WTC11 (cell line): Measurements from ENCODE around the gene ZDHHC4. TPM values are rescaled to one million over a fixed set of nuclear protein-coding genes. Genes with fewer than 3 reads are reported as not detected.

ENCODE experiments used
- ATF1 ChIP-seq: sonication (generic); formaldehyde crosslinking; IDR thresholded peaks from 2 replicates; pipeline ENCODE4 v1.8.1; 2023; ENCODE audit warnings: mild to moderate bottlenecking, moderate library complexity, missing genetic modification reagents
- ESRRA ChIP-seq: sonication (generic); formaldehyde crosslinking; IDR thresholded peaks from 2 replicates; pipeline ENCODE4 v1.8.1; 2022; ENCODE audit warnings: mild to moderate bottlenecking, missing genetic modification reagents, borderline replicate concordance
- FOXJ3 ChIP-seq: sonication (generic); formaldehyde crosslinking; IDR thresholded peaks from 2 replicates; pipeline ENCODE4 v1.9.0; 2021; ENCODE audit warnings: missing genetic modification reagents, mild to moderate bottlenecking, borderline replicate concordance
- GRHL2 ChIP-seq: fragments of 250-450 bp; sonication (Bioruptor Pico); IDR thresholded peaks from 2 replicates; pipeline ENCODE4 v1.8.0; 2022; ENCODE audit warnings: mild to moderate bottlenecking, moderate library complexity; ENCODE audit not compliant: insufficient replicate concordance, severe bottlenecking
- MYBL2 ChIP-seq: sonication (generic); formaldehyde crosslinking; IDR thresholded peaks from 2 replicates; pipeline ENCODE4 v1.8.1; 2023; ENCODE audit warnings: mild to moderate bottlenecking, moderate library complexity, missing genetic modification reagents
- NFATC4 ChIP-seq: fragments of 250-450 bp; sonication (Bioruptor Pico); IDR thresholded peaks from 2 replicates; pipeline ENCODE4 v1.9.0; 2021; ENCODE audit warnings: mild to moderate bottlenecking
- RORB ChIP-seq: fragments of 250-450 bp; sonication (Bioruptor Pico); IDR thresholded peaks from 2 replicates; pipeline ENCODE4 v1.9.0; 2021; ENCODE audit warnings: mild to moderate bottlenecking
- ZNF138 ChIP-seq: sonication (generic); formaldehyde crosslinking; conservative IDR thresholded peaks from 2 replicates; pipeline ENCODE4 v1.8.1; 2022; ENCODE audit warnings: mild to moderate bottlenecking, moderate library complexity, missing genetic modification reagents
- ZNF263 ChIP-seq: sonication (generic); formaldehyde crosslinking; IDR thresholded peaks from 2 replicates; pipeline ENCODE4 v1.8.1; 2022; ENCODE audit warnings: low read depth, mild to moderate bottlenecking, moderate library complexity, missing genetic modification reagents
- ZNF396 ChIP-seq: fragments of 250-450 bp; sonication (Bioruptor Pico); IDR thresholded peaks from 2 replicates; pipeline ENCODE4 v1.8.0; 2021; ENCODE audit warnings: mild to moderate bottlenecking, moderate library complexity, borderline replicate concordance
- ZNF423 ChIP-seq: fragments of 250-450 bp; sonication (Bioruptor Pico); IDR thresholded peaks from 2 replicates; pipeline ENCODE4 v2.1.2; 2022; ENCODE audit warnings: mild to moderate bottlenecking, moderate library complexity
- ZNF671 ChIP-seq: fragments of 250-450 bp; sonication (Bioruptor Pico); IDR thresholded peaks from 2 replicates; pipeline ENCODE4 v1.8.0; 2021; ENCODE audit warnings: mild to moderate bottlenecking
- total RNA-seq: library from RNA; stranded (reverse); gene quantifications from 3 replicates; pipeline ENCODE4 v1.2.3, GENCODE V29; 2021
- TF ChIP-seq, protein P1 (sequence below): sonication (generic); formaldehyde crosslinking; IDR thresholded peaks from 2 replicates; pipeline ENCODE4 v1.8.0; 2022; ENCODE audit warnings: missing genetic modification reagents
- TF ChIP-seq, protein P2 (sequence below): sonication (generic); formaldehyde crosslinking; IDR thresholded peaks from 2 replicates; pipeline ENCODE4 v1.8.1; 2023; ENCODE audit warnings: mild to moderate bottlenecking, missing genetic modification reagents, borderline replicate concordance
- TF ChIP-seq, protein P3 (sequence below): sonication (generic); formaldehyde crosslinking; IDR thresholded peaks from 2 replicates; pipeline ENCODE4 v1.8.1; 2023; ENCODE audit warnings: mild to moderate bottlenecking, missing genetic modification reagents
- TF ChIP-seq, protein P4 (sequence below): fragments of 250-450 bp; sonication (Bioruptor Pico); IDR thresholded peaks from 2 replicates; pipeline ENCODE4 v1.9.0; 2021; ENCODE audit warnings: mild to moderate bottlenecking, borderline replicate concordance
- TF ChIP-seq, protein P5 (sequence below): fragments of 200-600 bp; IDR thresholded peaks from 2 replicates; pipeline ENCODE4 v1.8.0; 2022; ENCODE audit warnings: antibody characterized with exemption
- TF ChIP-seq, protein P6 (sequence below): sonication (generic); formaldehyde crosslinking; IDR thresholded peaks from 2 replicates; pipeline ENCODE4 v1.8.0; 2022; ENCODE audit warnings: mild to moderate bottlenecking, missing genetic modification reagents
- TF ChIP-seq, protein P7 (sequence below): sonication (generic); formaldehyde crosslinking; IDR thresholded peaks from 2 replicates; pipeline ENCODE4 v1.8.1; 2023; ENCODE audit warnings: mild to moderate bottlenecking, moderate library complexity, missing genetic modification reagents

ZDHHC4 gene
- total RNA-seq, 1 experiment from 2014 or later, result 37.7 TPM

DNA sequence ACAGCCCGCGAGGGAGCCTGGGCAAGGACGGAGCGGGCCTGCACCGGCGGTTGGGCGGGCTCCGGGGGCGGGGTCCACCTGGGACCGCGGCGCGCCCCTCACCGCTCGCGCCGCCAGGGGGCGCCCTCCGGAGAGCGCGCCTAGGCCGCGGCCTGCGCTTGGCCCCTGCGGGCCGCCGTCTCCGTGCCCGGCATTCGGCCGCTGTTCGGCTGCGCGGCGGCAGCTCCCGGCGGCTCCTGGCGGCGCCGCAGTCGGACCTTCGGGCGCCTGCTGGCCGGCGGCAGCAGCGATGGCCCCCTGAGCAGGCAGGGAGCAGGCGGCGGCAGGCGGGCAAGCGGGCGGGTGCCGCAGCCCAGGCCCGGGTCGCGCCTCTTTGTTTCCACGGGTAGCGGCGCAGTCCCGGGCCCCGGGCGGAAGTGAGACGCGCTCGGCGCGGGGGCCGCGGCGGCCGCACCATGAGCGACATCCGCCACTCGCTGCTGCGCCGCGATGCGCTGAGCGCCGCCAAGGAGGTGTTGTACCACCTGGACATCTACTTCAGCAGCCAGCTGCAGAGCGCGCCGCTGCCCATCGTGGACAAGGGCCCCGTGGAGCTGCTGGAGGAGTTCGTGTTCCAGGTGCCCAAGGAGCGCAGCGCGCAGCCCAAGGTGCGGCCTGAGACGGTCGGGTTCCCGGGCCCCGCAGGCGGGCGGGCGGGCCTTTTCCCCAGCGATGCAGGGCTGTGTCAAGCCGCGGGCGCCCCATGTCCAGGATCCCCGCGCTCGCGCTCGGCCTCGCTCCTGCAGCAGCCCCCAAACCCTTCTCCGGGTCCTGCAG, 12.8 kb downstream of the ZDHHC4 start, which contains the start of gene INTS15 (continued):
- TF ChIP-seq, protein P1, sequence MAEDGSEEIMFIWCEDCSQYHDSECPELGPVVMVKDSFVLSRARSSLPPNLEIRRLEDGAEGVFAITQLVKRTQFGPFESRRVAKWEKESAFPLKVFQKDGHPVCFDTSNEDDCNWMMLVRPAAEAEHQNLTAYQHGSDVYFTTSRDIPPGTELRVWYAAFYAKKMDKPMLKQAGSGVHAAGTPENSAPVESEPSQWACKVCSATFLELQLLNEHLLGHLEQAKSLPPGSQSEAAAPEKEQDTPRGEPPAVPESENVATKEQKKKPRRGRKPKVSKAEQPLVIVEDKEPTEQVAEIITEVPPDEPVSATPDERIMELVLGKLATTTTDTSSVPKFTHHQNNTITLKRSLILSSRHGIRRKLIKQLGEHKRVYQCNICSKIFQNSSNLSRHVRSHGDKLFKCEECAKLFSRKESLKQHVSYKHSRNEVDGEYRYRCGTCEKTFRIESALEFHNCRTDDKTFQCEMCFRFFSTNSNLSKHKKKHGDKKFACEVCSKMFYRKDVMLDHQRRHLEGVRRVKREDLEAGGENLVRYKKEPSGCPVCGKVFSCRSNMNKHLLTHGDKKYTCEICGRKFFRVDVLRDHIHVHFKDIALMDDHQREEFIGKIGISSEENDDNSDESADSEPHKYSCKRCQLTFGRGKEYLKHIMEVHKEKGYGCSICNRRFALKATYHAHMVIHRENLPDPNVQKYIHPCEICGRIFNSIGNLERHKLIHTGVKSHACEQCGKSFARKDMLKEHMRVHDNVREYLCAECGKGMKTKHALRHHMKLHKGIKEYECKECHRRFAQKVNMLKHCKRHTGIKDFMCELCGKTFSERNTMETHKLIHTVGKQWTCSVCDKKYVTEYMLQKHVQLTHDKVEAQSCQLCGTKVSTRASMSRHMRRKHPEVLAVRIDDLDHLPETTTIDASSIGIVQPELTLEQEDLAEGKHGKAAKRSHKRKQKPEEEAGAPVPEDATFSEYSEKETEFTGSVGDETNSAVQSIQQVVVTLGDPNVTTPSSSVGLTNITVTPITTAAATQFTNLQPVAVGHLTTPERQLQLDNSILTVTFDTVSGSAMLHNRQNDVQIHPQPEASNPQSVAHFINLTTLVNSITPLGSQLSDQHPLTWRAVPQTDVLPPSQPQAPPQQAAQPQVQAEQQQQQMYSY (CRISPR knock-in tag), result peak; percentile 24; the same call in 1 of the 2 replicates
- TF ChIP-seq ZNF263 (CRISPR knock-in tag) (no peak), RORB (CRISPR knock-in tag) (no peak), NFATC4 (no peak), FOXJ3 (CRISPR knock-in tag) (no peak), ZNF396 (CRISPR knock-in tag) (no peak), MYBL2 (CRISPR knock-in tag) (no peak), ESRRA (CRISPR knock-in tag) (no peak), ZNF423 (0 out of 2 replicates have a peak, but pooled peaks have one; percentile 10), ZNF138 (CRISPR knock-in tag) (no peak), ATF1 (CRISPR knock-in tag) (no peak), GRHL2 (CRISPR knock-in tag) (no peak), ZNF671 (no peak)
- TF ChIP-seq, protein P2, sequence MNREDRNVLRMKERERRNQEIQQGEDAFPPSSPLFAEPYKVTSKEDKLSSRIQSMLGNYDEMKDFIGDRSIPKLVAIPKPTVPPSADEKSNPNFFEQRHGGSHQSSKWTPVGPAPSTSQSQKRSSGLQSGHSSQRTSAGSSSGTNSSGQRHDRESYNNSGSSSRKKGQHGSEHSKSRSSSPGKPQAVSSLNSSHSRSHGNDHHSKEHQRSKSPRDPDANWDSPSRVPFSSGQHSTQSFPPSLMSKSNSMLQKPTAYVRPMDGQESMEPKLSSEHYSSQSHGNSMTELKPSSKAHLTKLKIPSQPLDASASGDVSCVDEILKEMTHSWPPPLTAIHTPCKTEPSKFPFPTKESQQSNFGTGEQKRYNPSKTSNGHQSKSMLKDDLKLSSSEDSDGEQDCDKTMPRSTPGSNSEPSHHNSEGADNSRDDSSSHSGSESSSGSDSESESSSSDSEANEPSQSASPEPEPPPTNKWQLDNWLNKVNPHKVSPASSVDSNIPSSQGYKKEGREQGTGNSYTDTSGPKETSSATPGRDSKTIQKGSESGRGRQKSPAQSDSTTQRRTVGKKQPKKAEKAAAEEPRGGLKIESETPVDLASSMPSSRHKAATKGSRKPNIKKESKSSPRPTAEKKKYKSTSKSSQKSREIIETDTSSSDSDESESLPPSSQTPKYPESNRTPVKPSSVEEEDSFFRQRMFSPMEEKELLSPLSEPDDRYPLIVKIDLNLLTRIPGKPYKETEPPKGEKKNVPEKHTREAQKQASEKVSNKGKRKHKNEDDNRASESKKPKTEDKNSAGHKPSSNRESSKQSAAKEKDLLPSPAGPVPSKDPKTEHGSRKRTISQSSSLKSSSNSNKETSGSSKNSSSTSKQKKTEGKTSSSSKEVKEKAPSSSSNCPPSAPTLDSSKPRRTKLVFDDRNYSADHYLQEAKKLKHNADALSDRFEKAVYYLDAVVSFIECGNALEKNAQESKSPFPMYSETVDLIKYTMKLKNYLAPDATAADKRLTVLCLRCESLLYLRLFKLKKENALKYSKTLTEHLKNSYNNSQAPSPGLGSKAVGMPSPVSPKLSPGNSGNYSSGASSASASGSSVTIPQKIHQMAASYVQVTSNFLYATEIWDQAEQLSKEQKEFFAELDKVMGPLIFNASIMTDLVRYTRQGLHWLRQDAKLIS (CRISPR knock-in tag), result no peak
- TF ChIP-seq, protein P3, sequence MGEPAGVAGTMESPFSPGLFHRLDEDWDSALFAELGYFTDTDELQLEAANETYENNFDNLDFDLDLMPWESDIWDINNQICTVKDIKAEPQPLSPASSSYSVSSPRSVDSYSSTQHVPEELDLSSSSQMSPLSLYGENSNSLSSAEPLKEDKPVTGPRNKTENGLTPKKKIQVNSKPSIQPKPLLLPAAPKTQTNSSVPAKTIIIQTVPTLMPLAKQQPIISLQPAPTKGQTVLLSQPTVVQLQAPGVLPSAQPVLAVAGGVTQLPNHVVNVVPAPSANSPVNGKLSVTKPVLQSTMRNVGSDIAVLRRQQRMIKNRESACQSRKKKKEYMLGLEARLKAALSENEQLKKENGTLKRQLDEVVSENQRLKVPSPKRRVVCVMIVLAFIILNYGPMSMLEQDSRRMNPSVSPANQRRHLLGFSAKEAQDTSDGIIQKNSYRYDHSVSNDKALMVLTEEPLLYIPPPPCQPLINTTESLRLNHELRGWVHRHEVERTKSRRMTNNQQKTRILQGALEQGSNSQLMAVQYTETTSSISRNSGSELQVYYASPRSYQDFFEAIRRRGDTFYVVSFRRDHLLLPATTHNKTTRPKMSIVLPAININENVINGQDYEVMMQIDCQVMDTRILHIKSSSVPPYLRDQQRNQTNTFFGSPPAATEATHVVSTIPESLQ (CRISPR knock-in tag), result no peak
- TF ChIP-seq, protein P4, sequence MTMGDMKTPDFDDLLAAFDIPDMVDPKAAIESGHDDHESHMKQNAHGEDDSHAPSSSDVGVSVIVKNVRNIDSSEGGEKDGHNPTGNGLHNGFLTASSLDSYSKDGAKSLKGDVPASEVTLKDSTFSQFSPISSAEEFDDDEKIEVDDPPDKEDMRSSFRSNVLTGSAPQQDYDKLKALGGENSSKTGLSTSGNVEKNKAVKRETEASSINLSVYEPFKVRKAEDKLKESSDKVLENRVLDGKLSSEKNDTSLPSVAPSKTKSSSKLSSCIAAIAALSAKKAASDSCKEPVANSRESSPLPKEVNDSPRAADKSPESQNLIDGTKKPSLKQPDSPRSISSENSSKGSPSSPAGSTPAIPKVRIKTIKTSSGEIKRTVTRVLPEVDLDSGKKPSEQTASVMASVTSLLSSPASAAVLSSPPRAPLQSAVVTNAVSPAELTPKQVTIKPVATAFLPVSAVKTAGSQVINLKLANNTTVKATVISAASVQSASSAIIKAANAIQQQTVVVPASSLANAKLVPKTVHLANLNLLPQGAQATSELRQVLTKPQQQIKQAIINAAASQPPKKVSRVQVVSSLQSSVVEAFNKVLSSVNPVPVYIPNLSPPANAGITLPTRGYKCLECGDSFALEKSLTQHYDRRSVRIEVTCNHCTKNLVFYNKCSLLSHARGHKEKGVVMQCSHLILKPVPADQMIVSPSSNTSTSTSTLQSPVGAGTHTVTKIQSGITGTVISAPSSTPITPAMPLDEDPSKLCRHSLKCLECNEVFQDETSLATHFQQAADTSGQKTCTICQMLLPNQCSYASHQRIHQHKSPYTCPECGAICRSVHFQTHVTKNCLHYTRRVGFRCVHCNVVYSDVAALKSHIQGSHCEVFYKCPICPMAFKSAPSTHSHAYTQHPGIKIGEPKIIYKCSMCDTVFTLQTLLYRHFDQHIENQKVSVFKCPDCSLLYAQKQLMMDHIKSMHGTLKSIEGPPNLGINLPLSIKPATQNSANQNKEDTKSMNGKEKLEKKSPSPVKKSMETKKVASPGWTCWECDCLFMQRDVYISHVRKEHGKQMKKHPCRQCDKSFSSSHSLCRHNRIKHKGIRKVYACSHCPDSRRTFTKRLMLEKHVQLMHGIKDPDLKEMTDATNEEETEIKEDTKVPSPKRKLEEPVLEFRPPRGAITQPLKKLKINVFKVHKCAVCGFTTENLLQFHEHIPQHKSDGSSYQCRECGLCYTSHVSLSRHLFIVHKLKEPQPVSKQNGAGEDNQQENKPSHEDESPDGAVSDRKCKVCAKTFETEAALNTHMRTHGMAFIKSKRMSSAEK (CRISPR knock-in tag), result no peak
- TF ChIP-seq, protein P5, sequence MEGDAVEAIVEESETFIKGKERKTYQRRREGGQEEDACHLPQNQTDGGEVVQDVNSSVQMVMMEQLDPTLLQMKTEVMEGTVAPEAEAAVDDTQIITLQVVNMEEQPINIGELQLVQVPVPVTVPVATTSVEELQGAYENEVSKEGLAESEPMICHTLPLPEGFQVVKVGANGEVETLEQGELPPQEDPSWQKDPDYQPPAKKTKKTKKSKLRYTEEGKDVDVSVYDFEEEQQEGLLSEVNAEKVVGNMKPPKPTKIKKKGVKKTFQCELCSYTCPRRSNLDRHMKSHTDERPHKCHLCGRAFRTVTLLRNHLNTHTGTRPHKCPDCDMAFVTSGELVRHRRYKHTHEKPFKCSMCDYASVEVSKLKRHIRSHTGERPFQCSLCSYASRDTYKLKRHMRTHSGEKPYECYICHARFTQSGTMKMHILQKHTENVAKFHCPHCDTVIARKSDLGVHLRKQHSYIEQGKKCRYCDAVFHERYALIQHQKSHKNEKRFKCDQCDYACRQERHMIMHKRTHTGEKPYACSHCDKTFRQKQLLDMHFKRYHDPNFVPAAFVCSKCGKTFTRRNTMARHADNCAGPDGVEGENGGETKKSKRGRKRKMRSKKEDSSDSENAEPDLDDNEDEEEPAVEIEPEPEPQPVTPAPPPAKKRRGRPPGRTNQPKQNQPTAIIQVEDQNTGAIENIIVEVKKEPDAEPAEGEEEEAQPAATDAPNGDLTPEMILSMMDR, result peak; percentile 78
- TF ChIP-seq, protein P6, sequence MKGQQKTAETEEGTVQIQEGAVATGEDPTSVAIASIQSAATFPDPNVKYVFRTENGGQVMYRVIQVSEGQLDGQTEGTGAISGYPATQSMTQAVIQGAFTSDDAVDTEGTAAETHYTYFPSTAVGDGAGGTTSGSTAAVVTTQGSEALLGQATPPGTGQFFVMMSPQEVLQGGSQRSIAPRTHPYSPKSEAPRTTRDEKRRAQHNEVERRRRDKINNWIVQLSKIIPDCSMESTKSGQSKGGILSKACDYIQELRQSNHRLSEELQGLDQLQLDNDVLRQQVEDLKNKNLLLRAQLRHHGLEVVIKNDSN (CRISPR knock-in tag), result no peak
- TF ChIP-seq, protein P7, sequence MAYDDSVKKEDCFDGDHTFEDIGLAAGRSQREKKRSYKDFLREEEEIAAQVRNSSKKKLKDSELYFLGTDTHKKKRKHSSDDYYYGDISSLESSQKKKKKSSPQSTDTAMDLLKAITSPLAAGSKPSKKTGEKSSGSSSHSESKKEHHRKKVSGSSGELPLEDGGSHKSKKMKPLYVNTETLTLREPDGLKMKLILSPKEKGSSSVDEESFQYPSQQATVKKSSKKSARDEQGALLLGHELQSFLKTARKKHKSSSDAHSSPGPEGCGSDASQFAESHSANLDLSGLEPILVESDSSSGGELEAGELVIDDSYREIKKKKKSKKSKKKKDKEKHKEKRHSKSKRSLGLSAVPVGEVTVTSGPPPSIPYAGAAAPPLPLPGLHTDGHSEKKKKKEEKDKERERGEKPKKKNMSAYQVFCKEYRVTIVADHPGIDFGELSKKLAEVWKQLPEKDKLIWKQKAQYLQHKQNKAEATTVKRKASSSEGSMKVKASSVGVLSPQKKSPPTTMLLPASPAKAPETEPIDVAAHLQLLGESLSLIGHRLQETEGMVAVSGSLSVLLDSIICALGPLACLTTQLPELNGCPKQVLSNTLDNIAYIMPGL (CRISPR knock-in tag), result peak; percentile 84
